Neuronal stem cell (in vitro differentiated cells): ENCODE results near the gene RPGRIP1L.

ENCODE experiments used
- DNase-seq: peaks from one replicate; pipeline ENCODE4 v3.0.0-alpha.2; 2013; ENCODE audit warnings: low spot score
- H2AFZ ChIP-seq: one replicate; pipeline ENCODE4 v1.6.1; 2013; ENCODE audit warnings: mild to moderate bottlenecking, low read length, inconsistent platforms
- H2AK5ac ChIP-seq: 2 replicates; pipeline ENCODE4 v1.6.1; 2013; ENCODE audit warnings: low read depth, mild to moderate bottlenecking, inconsistent platforms, low read length, moderate library complexity, mixed read lengths
- H2BK120ac ChIP-seq: 2 replicates; pipeline ENCODE4 v1.6.1; 2013; ENCODE audit warnings: low read depth, mild to moderate bottlenecking, inconsistent platforms, low read length, moderate library complexity, mixed read lengths
- H2BK12ac ChIP-seq: one replicate; pipeline ENCODE4 v1.6.1; 2013; ENCODE audit warnings: low read length, inconsistent platforms
- H2BK15ac ChIP-seq: 2 replicates; pipeline ENCODE4 v1.6.1; 2013; ENCODE audit warnings: mild to moderate bottlenecking, low read length, inconsistent platforms, mixed read lengths
- H2BK5ac ChIP-seq: one replicate; pipeline ENCODE4 v1.6.1; 2013; ENCODE audit warnings: inconsistent platforms, mild to moderate bottlenecking, low read length, moderate library complexity
- H3K14ac ChIP-seq: one replicate; pipeline ENCODE4 v1.6.1; 2013; ENCODE audit warnings: low read length, inconsistent platforms
- H3K18ac ChIP-seq: 2 replicates; pipeline ENCODE4 v1.6.1; 2013; ENCODE audit warnings: low read length, inconsistent platforms
- H3K23ac ChIP-seq: 2 replicates; pipeline ENCODE4 v1.6.1; 2013; ENCODE audit warnings: low read depth, mild to moderate bottlenecking, mixed read lengths, low read length, inconsistent platforms; ENCODE audit not compliant: poor library complexity
- H3K27ac ChIP-seq: replicated peaks from 3 replicates; pipeline ENCODE4 v1.5.1; 2013; ENCODE audit warnings: low read length, inconsistent platforms
- H3K27me3 ChIP-seq, 3 experiments: 2 replicates each; pipeline ENCODE4 v1.6.1; 2013; ENCODE audit warnings: low read length in 3 of 3, mild to moderate bottlenecking in 2 of 3, inconsistent platforms in 1 of 3, low read depth in 1 of 3, mixed read lengths in 1 of 3, moderate library complexity in 1 of 3; ENCODE audit not compliant: control insufficient read depth in 3 of 3, insufficient read depth in 3 of 3
- H3K36me3 ChIP-seq, 2 donors: replicated peaks in 1 of 2; 2 replicates each; pipeline ENCODE4 v1.6.1; 2013; ENCODE audit warnings: low read length in 2 of 2; ENCODE audit not compliant: control insufficient read depth in 2 of 2, insufficient read depth in 2 of 2
- H3K4ac ChIP-seq: 2 replicates; pipeline ENCODE4 v1.6.1; 2013; ENCODE audit warnings: inconsistent platforms, mild to moderate bottlenecking, low read length, moderate library complexity
- H3K4me1 ChIP-seq, 2 donors: 1 replicate in 1 of 2; 2 replicates in 1 of 2; pipeline ENCODE4 v1.6.1; 2013; ENCODE audit warnings: low read length in 2 of 2, low read depth in 1 of 2; ENCODE audit not compliant: control insufficient read depth in 2 of 2, insufficient read depth in 1 of 2
- H3K4me2 ChIP-seq: one replicate; pipeline ENCODE4 v1.6.1; 2013; ENCODE audit warnings: mild to moderate bottlenecking, low read length, inconsistent platforms; ENCODE audit not compliant: insufficient read depth, poor library complexity, severe bottlenecking
- H3K4me3 ChIP-seq, 2 donors: 2 replicates each; pipeline ENCODE4 v1.5.1; 2013; ENCODE audit warnings: low read length in 2 of 2, mild to moderate bottlenecking in 2 of 2, inconsistent platforms in 1 of 2, moderate library complexity in 1 of 2
- H3K79me1 ChIP-seq: one replicate; pipeline ENCODE4 v1.6.1; 2013; ENCODE audit warnings: low read depth, mild to moderate bottlenecking, inconsistent platforms, low read length, moderate library complexity
- H3K9ac ChIP-seq: one replicate; pipeline ENCODE4 v1.6.1; 2013; ENCODE audit warnings: mild to moderate bottlenecking, low read depth, low read length, inconsistent platforms; ENCODE audit not compliant: poor library complexity
- H3K9me3 ChIP-seq, 2 donors: replicated peaks in 1 of 2; 2 replicates each; pipeline versions ENCODE3 to v1.6.1; 2013; ENCODE audit warnings: low read length in 2 of 2, mild to moderate bottlenecking in 2 of 2, inconsistent platforms in 1 of 2, low read depth in 1 of 2, mixed read lengths in 1 of 2, moderate library complexity in 1 of 2; ENCODE audit not compliant: control insufficient read depth in 2 of 2, insufficient read depth in 1 of 2
- H4K8ac ChIP-seq: one replicate; pipeline ENCODE4 v1.6.1; 2013; ENCODE audit warnings: low read depth, mild to moderate bottlenecking, inconsistent platforms, low read length, moderate library complexity
- H4K91ac ChIP-seq: one replicate; pipeline ENCODE4 v1.6.1; 2013; ENCODE audit warnings: low read length, low read depth, mild to moderate bottlenecking, inconsistent platforms; ENCODE audit not compliant: poor library complexity
- WGBS, 2 donors: extraction: QIAGEN DNeasy Blood & Tissue Kit; methylation state at CpG; one replicate each; pipeline ENCODE4 v1.1.7; 2013; ENCODE audit warnings: missing lambda C conversion rate in 2 of 2, mixed read lengths in 1 of 2; ENCODE audit not compliant: insufficient read length in 2 of 2, insufficient replicate concordance in 1 of 2; ENCODE audit errors: extremely low coverage in 2 of 2; 5-methylcytosine and 5-hydroxymethylcytosine counted together

Gene RPGRIP1L

GRCh38 chr16:53713403-53714204 lies 9.9 kb upstream of the RPGRIP1L start:
- H2AFZ ChIP-seq = no peak overlapping the region
- no peak overlapping the region for H2BK15ac ChIP-seq
- no peak overlapping the region for H2BK5ac ChIP-seq
- no peaks in the 10 kb centered on the region for H3K79me1 ChIP-seq
- no peak overlapping the region for H4K8ac ChIP-seq
- H3K9me3 ChIP-seq = no peaks in the 10 kb centered on the region
- H3K14ac ChIP-seq = no peak overlapping the region
- H3K4ac ChIP-seq = no peak overlapping the region
- H2BK120ac ChIP-seq = no peak overlapping the region
- no peak overlapping the region for H3K9ac ChIP-seq
- peaks cover 0 to 10% of the 10 kb centered on the region in 2 donors for H3K4me1 ChIP-seq
- H4K91ac ChIP-seq = no peak overlapping the region
- H2BK12ac ChIP-seq = no peak overlapping the region
- WGBS, 2 donors = no CpG with 5 or more reads among the region's 3 CpGs
- no peaks in the 10 kb centered on the region for H3K27me3 ChIP-seq
- DNase-seq = no peak
- H2AK5ac ChIP-seq = no peak overlapping the region
- no peak overlapping the region for H3K27ac ChIP-seq
- H3K18ac ChIP-seq = no peak overlapping the region
- H3K4me3 ChIP-seq = no peak overlapping the region
- H3K4me2 ChIP-seq = no peak overlapping the region
- H3K36me3 ChIP-seq = no peaks in the 10 kb centered on the region
- no peak overlapping the region for H3K23ac ChIP-seq

DNA sequence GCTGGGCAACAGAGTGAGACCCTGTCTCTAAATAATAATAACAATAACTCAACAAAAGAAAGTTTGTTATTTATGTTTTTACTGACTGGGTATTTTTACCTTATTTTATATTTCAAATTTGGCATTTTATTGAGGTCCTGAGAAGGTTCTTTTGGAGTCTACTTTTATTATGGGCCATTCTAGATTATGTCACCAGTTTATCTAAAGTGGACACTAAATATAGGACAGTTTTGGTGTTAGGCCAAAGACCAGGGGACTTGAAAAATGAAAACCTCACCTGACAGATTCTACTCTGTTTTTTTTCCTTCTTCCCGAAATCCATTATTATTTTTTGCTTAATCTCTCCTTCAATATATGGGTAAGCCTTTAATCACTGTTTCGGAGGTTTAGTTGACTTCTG lies 8.4 kb upstream of the RPGRIP1L start:
- no peak overlapping the region for H3K27ac ChIP-seq
- peaks cover 0 to 5% of the 10 kb centered on the region in 2 donors for H3K9me3 ChIP-seq
- H3K79me1 ChIP-seq = peaks cover 2% of the 10 kb centered on the region
- no peak overlapping the region for H3K14ac ChIP-seq
- H3K36me3 ChIP-seq = no peaks in the 10 kb centered on the region
- no peak overlapping the region for H3K9ac ChIP-seq
- no peak overlapping the region for H4K8ac ChIP-seq
- no peak overlapping the region for H2BK12ac ChIP-seq
- no peak overlapping the region for H2BK5ac ChIP-seq
- H2BK120ac ChIP-seq = no peak overlapping the region
- no peak overlapping the region for H2AFZ ChIP-seq
- no peak overlapping the region for H2BK15ac ChIP-seq
- H3K4me2 ChIP-seq = no peak overlapping the region
- no peak overlapping the region for H4K91ac ChIP-seq
- no peak overlapping the region for H3K4ac ChIP-seq
- no peak overlapping the region for H3K23ac ChIP-seq
- H3K4me3 ChIP-seq = no peak overlapping the region
- DNase-seq = no peak
- peaks cover 0 to 10% of the 10 kb centered on the region in 2 donors for H3K4me1 ChIP-seq
- no peaks in the 10 kb centered on the region for H3K27me3 ChIP-seq
- H2AK5ac ChIP-seq = no peak overlapping the region
- WGBS, 2 donors = 100% methylated on average over 1 of the region's 2 CpGs; no CpG with 5 or more reads in 1 of the 2 donors
- H3K18ac ChIP-seq = no peak overlapping the region

DNA sequence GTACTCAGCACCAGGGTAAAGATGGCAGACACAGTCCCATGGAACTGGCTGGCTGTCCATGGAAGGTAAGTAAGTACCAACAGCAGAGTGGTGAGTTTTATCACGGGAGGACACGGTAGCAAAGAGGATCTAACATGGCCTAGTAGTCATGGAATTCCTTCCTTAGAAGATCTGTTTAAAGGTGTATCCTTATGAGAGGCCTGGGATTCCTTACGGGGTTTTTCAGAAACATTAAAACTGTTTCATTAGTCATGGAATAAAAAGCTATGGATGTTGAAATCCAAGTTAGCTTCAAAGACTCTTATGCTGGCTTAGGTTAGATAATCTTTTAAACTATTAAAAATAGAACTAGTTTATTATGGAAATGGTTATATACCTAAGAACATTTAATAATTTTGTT lies 7.7 kb upstream of the RPGRIP1L start:
- Histone ChIP-seq H3K9ac (no peak overlapping the region), H3K4me1 (peaks cover 0 to 10% of the 10 kb centered on the region in 2 donors), H4K8ac (no peak overlapping the region), H2AK5ac (no peak overlapping the region), H2BK12ac (no peak overlapping the region), H3K4ac (no peak overlapping the region), H3K4me2 (no peak overlapping the region), H2BK15ac (no peak overlapping the region), H3K27me3 (no peaks in the 10 kb centered on the region), H3K23ac (no peak overlapping the region), H3K9me3 (peaks cover 0 to 7% of the 10 kb centered on the region in 2 donors), H3K36me3 (peaks cover 0 to 3% of the 10 kb centered on the region in 2 donors), H3K79me1 (peaks cover 2% of the 10 kb centered on the region), H2BK5ac (no peak overlapping the region), H3K4me3 (no peak overlapping the region), H2BK120ac (no peak overlapping the region), H3K18ac (no peak overlapping the region), H3K27ac (no peak overlapping the region), H4K91ac (no peak overlapping the region), H3K14ac (no peak overlapping the region), H2AFZ (no peak overlapping the region)
- no peak for DNase-seq
- no CpG with 5 or more reads among the region's 3 CpGs for WGBS, 2 donors

GRCh38 chr16:53708490-53708889 lies 4.8 kb upstream of the RPGRIP1L start:
- no peaks in the 10 kb centered on the region for H3K27me3 ChIP-seq
- H3K4me2 ChIP-seq = no peak overlapping the region
- H3K27ac ChIP-seq = no peak overlapping the region
- no peak overlapping the region for H3K9ac ChIP-seq
- DNase-seq = no peak
- H2BK12ac ChIP-seq = no peak overlapping the region
- H3K23ac ChIP-seq = no peak overlapping the region
- H3K4ac ChIP-seq = no peak overlapping the region
- H2BK5ac ChIP-seq = no peak overlapping the region
- no peak overlapping the region for H2BK15ac ChIP-seq
- no peak overlapping the region for H2BK120ac ChIP-seq
- no peak overlapping the region for H3K4me3 ChIP-seq
- H3K9me3 ChIP-seq = peaks cover 0 to 7% of the 10 kb centered on the region in 2 donors
- peaks cover 3% of the 10 kb centered on the region for H3K79me1 ChIP-seq
- no peak overlapping the region for H2AK5ac ChIP-seq
- no peak overlapping the region for H2AFZ ChIP-seq
- no CpG with 5 or more reads among the region's 2 CpGs for WGBS, 2 donors
- no peak overlapping the region for H3K14ac ChIP-seq
- no peak overlapping the region for H4K91ac ChIP-seq
- no peak overlapping the region for H3K18ac ChIP-seq
- no peak overlapping the region for H4K8ac ChIP-seq
- H3K4me1 ChIP-seq = peaks cover 2 to 3% of the 10 kb centered on the region in 2 donors
- H3K36me3 ChIP-seq = peaks cover 0 to 3% of the 10 kb centered on the region in 2 donors
